Caco-2 (cell line): Measurements from ENCODE around the gene MTCL3.

Experiments used
- BruUV-seq: library from RNA; stranded (reverse); fragments of 400-500 nt; replicated peaks from 2 replicates; lab custom pipeline; 2021; lab: Mats Ljungman, UMichigan
- CTCF ChIA-PET: fragments of 300-600 bp; sonication (Branson Sonifier 250); formaldehyde crosslinking; loops from one replicate; lab custom pipeline; 2022; ENCODE audit warnings: antibody characterized with exemption; lab: Charles Lee
- POLR2A ChIA-PET: fragments of 300-600 bp; sonication (Branson Sonifier 250); formaldehyde crosslinking; loops from one replicate; lab custom pipeline; 2022; ENCODE audit warnings: antibody characterized with exemption; lab: Charles Lee
- DNase-seq, 2 experiments: peaks; one replicate each; pipeline versions ENCODE4 v3.0.0 to v3.0.0-alpha.2; 2020 to 2022
- H3K27me3 ChIP-seq: replicated peaks from 2 replicates; pipeline ENCODE4 v1.6.0; 2011; ENCODE audit warnings: low read length; ENCODE audit not compliant: control insufficient read depth, insufficient read depth
- H3K36me3 ChIP-seq: 2 replicates; pipeline ENCODE4 v1.5.1; 2011; ENCODE audit warnings: low read length; ENCODE audit not compliant: control insufficient read depth, insufficient read depth
- H3K4me1 ChIP-seq: fragments of 250-450 bp; sonication (Bioruptor Pico); 2 replicates; pipeline ENCODE4 v1.5.1; 2020; ENCODE audit warnings: mild to moderate bottlenecking
- H3K4me3 ChIP-seq: 2 replicates; pipeline ENCODE4 v1.5.1; 2011; ENCODE audit warnings: low read depth, mild to moderate bottlenecking, control low read depth, low read length
- H3K9me3 ChIP-seq: fragments of 250-450 bp; sonication (Bioruptor Pico); 2 replicates; pipeline ENCODE4 v1.5.1; 2020; ENCODE audit warnings: mild to moderate bottlenecking, moderate library complexity
- H3K27ac Mint-ChIP-seq: one replicate; pipeline ENCODE4 v1.8.0; 2022; ENCODE audit warnings: mixed read lengths; ENCODE audit not compliant: unreplicated experiment
- H3K27me3 Mint-ChIP-seq: one replicate; pipeline ENCODE4 v1.8.0; 2022; ENCODE audit warnings: mixed read lengths; ENCODE audit not compliant: insufficient read depth, unreplicated experiment
- H3K36me3 Mint-ChIP-seq: one replicate; pipeline ENCODE4 v1.8.0; 2022; ENCODE audit warnings: mild to moderate bottlenecking, mixed read lengths; ENCODE audit not compliant: insufficient read depth, unreplicated experiment
- H3K4me1 Mint-ChIP-seq: one replicate; pipeline ENCODE4 v1.8.0; 2022; ENCODE audit warnings: low read depth, mixed read lengths; ENCODE audit not compliant: unreplicated experiment
- H3K4me3 Mint-ChIP-seq: one replicate; pipeline ENCODE4 v1.8.0; 2022; ENCODE audit warnings: mild to moderate bottlenecking, moderate library complexity, mixed read lengths; ENCODE audit not compliant: unreplicated experiment
- H3K9me3 Mint-ChIP-seq: one replicate; pipeline ENCODE4 v1.8.0; 2022; ENCODE audit warnings: mixed read lengths; ENCODE audit not compliant: unreplicated experiment
- CTCF ChIP-seq, 2 experiments: fragments of 200-600 bp in 1 of 2; IDR thresholded peaks; 1 replicate in 1 of 2; 2 replicates in 1 of 2; pipeline versions ENCODE4 v1.5.1 to v1.8.0; 2011 to 2022; ENCODE audit warnings: antibody characterized with exemption in 1 of 2, control low read depth in 1 of 2, inconsistent platforms in 1 of 2, low read depth in 1 of 2, low read length in 1 of 2, mild to moderate bottlenecking in 1 of 2, moderate library complexity in 1 of 2; ENCODE audit not compliant: insufficient read depth in 1 of 2, severe bottlenecking in 1 of 2, unreplicated experiment in 1 of 2
- intact Hi-C: fragments of 100-400 bp; cut with micrococcal nuclease; formaldehyde crosslinking; loops from one replicate; pipeline ENCODE4 v1.10.0; 2022; ENCODE audit not compliant: unreplicated experiment

Gene MTCL3

GRCh38 chr6:127475823-127476176, 43.3 kb downstream of the MTCL3 start:
- BruUV-seq: no TSS peak
- intact Hi-C loops: no loop called here
- Histone ChIP-seq H3K4me3 (no peak overlapping the region), H3K36me3 (no peaks in the 10 kb centered on the region), H3K4me1 (peaks cover under 1% of the 10 kb centered on the region; the same call in 1 of the 2 replicates), H3K27me3 (no peaks in the 10 kb centered on the region), H3K9me3 (no peaks in the 10 kb centered on the region)
- H3K27ac Mint-ChIP-seq: no peak overlapping the region
- peaks cover 9% of the 10 kb centered on the region for H3K27me3 Mint-ChIP-seq
- ChIA-PET POLR2A (no interaction called here), CTCF (no interaction called here)
- no peaks in the 10 kb centered on the region for H3K4me1 Mint-ChIP-seq
- H3K36me3 Mint-ChIP-seq: no peaks in the 10 kb centered on the region
- DNase-seq: no peak
- H3K9me3 Mint-ChIP-seq: no peaks in the 10 kb centered on the region
- no peak overlapping the region for H3K4me3 Mint-ChIP-seq
- no peak for TF ChIP-seq CTCF (IDR thresholded peaks at IDR 0.05; ENCODE audit: insufficient read depth in 1 of 2, low read depth in 1 of 2, low read length in 1 of 2, severe bottlenecking in 1 of 2, unreplicated experiment in 1 of 2)

GRCh38 chr6:127475135-127475822, 43.9 kb downstream of the MTCL3 start:
- no peaks in the 10 kb centered on the region for H3K27me3 ChIP-seq
- ChIA-PET POLR2A (no interaction called here), CTCF (no interaction called here)
- no TSS peak for BruUV-seq
- H3K4me1 ChIP-seq: no peaks in the 10 kb centered on the region
- Mint-ChIP-seq H3K9me3 (no peaks in the 10 kb centered on the region), H3K4me1 (no peaks in the 10 kb centered on the region), H3K4me3 (no peak overlapping the region), H3K36me3 (no peaks in the 10 kb centered on the region), H3K27me3 (peaks cover 9% of the 10 kb centered on the region), H3K27ac (no peak overlapping the region)
- DNase-seq: no peak
- H3K4me3 ChIP-seq: no peak overlapping the region
- no peaks in the 10 kb centered on the region for H3K36me3 ChIP-seq
- no peaks in the 10 kb centered on the region for H3K9me3 ChIP-seq
- intact Hi-C loops: no loop called here
- TF ChIP-seq CTCF (IDR thresholded peaks at IDR 0.05; ENCODE audit: insufficient read depth in 1 of 2, low read depth in 1 of 2, low read length in 1 of 2, severe bottlenecking in 1 of 2, unreplicated experiment in 1 of 2): no peak

- H3K4me3 Mint-ChIP-seq: no peak overlapping the region
- Histone ChIP-seq H3K4me3 (no peak overlapping the region), H3K4me1 (no peaks in the 10 kb centered on the region), H3K9me3 (no peaks in the 10 kb centered on the region), H3K36me3 (no peaks in the 10 kb centered on the region), H3K27me3 (no peaks in the 10 kb centered on the region)
- no peaks in the 10 kb centered on the region for H3K9me3 Mint-ChIP-seq
- H3K27me3 Mint-ChIP-seq: peaks cover 3% of the 10 kb centered on the region
- no peak for DNase-seq
- BruUV-seq: no TSS peak
- POLR2A ChIA-PET: no interaction called here
- no peaks in the 10 kb centered on the region for H3K36me3 Mint-ChIP-seq
- H3K27ac Mint-ChIP-seq: no peak overlapping the region
- intact Hi-C loops: no loop called here
- CTCF ChIA-PET: no interaction called here
- H3K4me1 Mint-ChIP-seq: no peaks in the 10 kb centered on the region
- TF ChIP-seq CTCF (IDR thresholded peaks at IDR 0.05; ENCODE audit: insufficient read depth in 1 of 2, low read depth in 1 of 2, low read length in 1 of 2, severe bottlenecking in 1 of 2, unreplicated experiment in 1 of 2): no peak
Observed at GRCh38 chr6:127471379-127472255, 47.5 kb downstream of the MTCL3 start.
